HG03097 (cell line): ENCODE data around the gene TPR.

Experiments used
- ATAC-seq: cut with Tn5 transposase; IDR thresholded peaks from one replicate; pipeline ENCODE4 v1.9.1; 2021; ENCODE audit not compliant: unreplicated experiment, low FRiP score

The TPR gene

GRCh38 chr1:186292875-186293274, 82.2 kb downstream of the TPR start:
- ATAC-seq, result no peak

- ATAC-seq, result no peak
Measured at GRCh38 chr1:186291271-186291670, 83.8 kb downstream of the TPR start.

- no peak for ATAC-seq
Measured at GRCh38 chr1:186289943-186290545, 85.0 kb downstream of the TPR start.

GRCh38 chr1:186286615-186287315, 88.3 kb downstream of the TPR start:
- ATAC-seq, result no peak

- ATAC-seq, result no peak
Measured at GRCh38 chr1:186283374-186283773, 91.7 kb downstream of the TPR start.

GRCh38 chr1:186282466-186282865, 92.6 kb downstream of the TPR start:
- no peak for ATAC-seq

GRCh38 chr1:186275822-186276221, 99.2 kb downstream of the TPR start:
- ATAC-seq, result no peak

GRCh38 chr1:186272486-186272885, 102.6 kb downstream of the TPR start:
- no peak for ATAC-seq

GRCh38 chr1:186271032-186271431, 104.0 kb downstream of the TPR start:
- no peak for ATAC-seq
